DOHH2 (cell line): ENCODE measurements around the gene TTC28.

ENCODE experiments used
- H3F3A ChIP-seq: fragments of 200-600 bp; sonication (generic), shearing (Covaris generic); 2 replicates; pipeline ENCODE4 v1.6.0; 2016; ENCODE audit warnings: antibody characterized with exemption, mild to moderate bottlenecking; ENCODE audit not compliant: control insufficient read depth, insufficient read depth
- H3K27ac ChIP-seq: fragments of 200-600 bp; sonication (generic); 2 replicates; pipeline ENCODE4 v1.5.1; 2014; ENCODE audit warnings: low read depth, mild to moderate bottlenecking, low read length, moderate library complexity
- H3K27me3 ChIP-seq: fragments of 200-600 bp; sonication (generic); 2 replicates; pipeline ENCODE4 v1.6.1; 2014; ENCODE audit warnings: mild to moderate bottlenecking, low read length, mixed read lengths; ENCODE audit not compliant: control insufficient read depth
- H3K36me3 ChIP-seq: fragments of 200-600 bp; sonication (generic); 2 replicates; pipeline ENCODE4 v1.6.1; 2014; ENCODE audit warnings: mild to moderate bottlenecking, low read length, moderate library complexity, mixed read lengths; ENCODE audit not compliant: control insufficient read depth
- H3K4me1 ChIP-seq: fragments of 200-600 bp; sonication (generic); 2 replicates; pipeline ENCODE4 v1.6.1; 2014; ENCODE audit warnings: mild to moderate bottlenecking, low read length, mixed read lengths; ENCODE audit not compliant: control insufficient read depth
- H3K4me2 ChIP-seq: fragments of 200-600 bp; sonication (generic); 2 replicates; pipeline ENCODE4 v1.6.0; 2014; ENCODE audit warnings: mild to moderate bottlenecking, low read length, moderate library complexity
- H3K4me3 ChIP-seq: fragments of 200-600 bp; sonication (generic); 2 replicates; pipeline ENCODE4 v1.5.1; 2014; ENCODE audit warnings: mild to moderate bottlenecking, low read length, mixed read lengths
- H3K79me2 ChIP-seq: fragments of 200-600 bp; sonication (generic); 2 replicates; pipeline ENCODE4 v1.6.1; 2014; ENCODE audit warnings: mild to moderate bottlenecking, low read length, mixed read lengths; ENCODE audit not compliant: control insufficient read depth
- H3K9me2 ChIP-seq: fragments of 200-600 bp; sonication (generic); replicated peaks from 2 replicates; pipeline ENCODE4 v1.6.1; 2014; ENCODE audit warnings: mild to moderate bottlenecking, low read length, mixed read lengths; ENCODE audit not compliant: control insufficient read depth
- H3K9me3 ChIP-seq: fragments of 200-600 bp; sonication (generic); 2 replicates; pipeline ENCODE4 v1.6.1; 2014; ENCODE audit warnings: antibody characterized with exemption, low read length, mixed read lengths; ENCODE audit not compliant: control insufficient read depth, insufficient read depth
- H4K20me1 ChIP-seq: fragments of 200-600 bp; sonication (generic); 2 replicates; pipeline ENCODE4 v1.6.0; 2014; ENCODE audit warnings: low read depth, mild to moderate bottlenecking, antibody characterized with exemption, low read length, moderate library complexity; ENCODE audit not compliant: control insufficient read depth, insufficient read depth
- CTCF ChIP-seq: fragments of 200-600 bp; sonication (generic); IDR thresholded peaks from one replicate; pipeline ENCODE4 v1.5.1; 2014; ENCODE audit warnings: antibody characterized with exemption, mild to moderate bottlenecking, low read depth, low read length; ENCODE audit not compliant: poor library complexity, severe bottlenecking
- EZH2phosphoT487 ChIP-seq: fragments of 200-600 bp; sonication (generic); IDR thresholded peaks from 2 replicates; pipeline ENCODE4 v1.6.1; 2017; ENCODE audit warnings: borderline replicate concordance, mild to moderate bottlenecking, antibody characterized with exemption, low read length, moderate library complexity, mixed read lengths

The TTC28 gene

GRCh38 chr22:27989758-27990450, 689.7 kb downstream of the TTC28 start:
- Histone ChIP-seq H3K36me3 (no peaks in the 10 kb centered on the region), H3K27ac (no peak overlapping the region), H3K4me1 (peaks cover 10% of the 10 kb centered on the region; the same call in 1 of the 2 replicates)

GRCh38 chr22:27988704-27989103, 690.9 kb downstream of the TTC28 start:
- Histone ChIP-seq H3K4me1 (peaks cover 10% of the 10 kb centered on the region; the same call in 1 of the 2 replicates), H3K79me2 (no peaks in the 10 kb centered on the region), H4K20me1 (no peaks in the 10 kb centered on the region), H3K27ac (no peak overlapping the region), H3K4me3 (no peak overlapping the region), H3K4me2 (no peak overlapping the region), H3K9me3 (no peaks in the 10 kb centered on the region), H3K9me2 (no peaks in the 10 kb centered on the region), H3K27me3 (no peaks in the 10 kb centered on the region), H3K36me3 (no peaks in the 10 kb centered on the region), H3F3A (no peaks in the 10 kb centered on the region)
- TF ChIP-seq EZH2phosphoT487 = no peak

More at GRCh38 chr22:27989758-27990450, 689.7 kb downstream of the TTC28 start:
- no peaks in the 10 kb centered on the region for H3K9me2 ChIP-seq
- H3K4me3 ChIP-seq = no peak overlapping the region
- no peaks in the 10 kb centered on the region for H3F3A ChIP-seq
- H3K4me2 ChIP-seq = no peak overlapping the region
- H3K79me2 ChIP-seq = no peaks in the 10 kb centered on the region
- H4K20me1 ChIP-seq = no peaks in the 10 kb centered on the region
- TF ChIP-seq CTCF (no peak), EZH2phosphoT487 (no peak)
- H3K27me3 ChIP-seq = no peaks in the 10 kb centered on the region
- no peaks in the 10 kb centered on the region for H3K9me3 ChIP-seq

GRCh38 chr22:27987557-27987956, 692.1 kb downstream of the TTC28 start:
- no peaks in the 10 kb centered on the region for H4K20me1 ChIP-seq
- H3K36me3 ChIP-seq = no peaks in the 10 kb centered on the region
- H3K4me2 ChIP-seq = no peak overlapping the region
- H3K9me3 ChIP-seq = no peaks in the 10 kb centered on the region
- H3K79me2 ChIP-seq = no peaks in the 10 kb centered on the region
- H3F3A ChIP-seq = no peaks in the 10 kb centered on the region
- no peak overlapping the region for H3K27ac ChIP-seq
- peaks cover 10% of the 10 kb centered on the region; the same call in 1 of the 2 replicates for H3K4me1 ChIP-seq
- no peaks in the 10 kb centered on the region for H3K9me2 ChIP-seq
- H3K4me3 ChIP-seq = no peak overlapping the region
- no peak for TF ChIP-seq EZH2phosphoT487
- no peak for TF ChIP-seq CTCF
- H3K27me3 ChIP-seq = no peaks in the 10 kb centered on the region

- Histone ChIP-seq H3K4me1 (peaks cover 6% of the 10 kb centered on the region; the same call in 1 of the 2 replicates), H3K4me2 (no peak overlapping the region), H3K36me3 (no peaks in the 10 kb centered on the region), H4K20me1 (no peaks in the 10 kb centered on the region), H3K9me2 (no peaks in the 10 kb centered on the region), H3K79me2 (no peaks in the 10 kb centered on the region), H3K27ac (no peak overlapping the region), H3K27me3 (no peaks in the 10 kb centered on the region), H3K4me3 (no peak overlapping the region), H3F3A (no peaks in the 10 kb centered on the region), H3K9me3 (no peaks in the 10 kb centered on the region)
- TF ChIP-seq EZH2phosphoT487 (no peak), CTCF (no peak)
Measured at GRCh38 chr22:27986937-27987336, 692.7 kb downstream of the TTC28 start.
